NCI-H2107 (cell line): ENCODE data around the gene MYO7A.
"Not testable (repeated sequence)": the region's sequence is repeated elsewhere in the genome, so short reads cannot be mapped to it uniquely, and the experiment has no call there.

Experiments used
- DNase-seq: peaks from one replicate; lab custom pipeline; 2025; lab: John Stamatoyannopoulos, UW

MYO7A gene

DNA sequence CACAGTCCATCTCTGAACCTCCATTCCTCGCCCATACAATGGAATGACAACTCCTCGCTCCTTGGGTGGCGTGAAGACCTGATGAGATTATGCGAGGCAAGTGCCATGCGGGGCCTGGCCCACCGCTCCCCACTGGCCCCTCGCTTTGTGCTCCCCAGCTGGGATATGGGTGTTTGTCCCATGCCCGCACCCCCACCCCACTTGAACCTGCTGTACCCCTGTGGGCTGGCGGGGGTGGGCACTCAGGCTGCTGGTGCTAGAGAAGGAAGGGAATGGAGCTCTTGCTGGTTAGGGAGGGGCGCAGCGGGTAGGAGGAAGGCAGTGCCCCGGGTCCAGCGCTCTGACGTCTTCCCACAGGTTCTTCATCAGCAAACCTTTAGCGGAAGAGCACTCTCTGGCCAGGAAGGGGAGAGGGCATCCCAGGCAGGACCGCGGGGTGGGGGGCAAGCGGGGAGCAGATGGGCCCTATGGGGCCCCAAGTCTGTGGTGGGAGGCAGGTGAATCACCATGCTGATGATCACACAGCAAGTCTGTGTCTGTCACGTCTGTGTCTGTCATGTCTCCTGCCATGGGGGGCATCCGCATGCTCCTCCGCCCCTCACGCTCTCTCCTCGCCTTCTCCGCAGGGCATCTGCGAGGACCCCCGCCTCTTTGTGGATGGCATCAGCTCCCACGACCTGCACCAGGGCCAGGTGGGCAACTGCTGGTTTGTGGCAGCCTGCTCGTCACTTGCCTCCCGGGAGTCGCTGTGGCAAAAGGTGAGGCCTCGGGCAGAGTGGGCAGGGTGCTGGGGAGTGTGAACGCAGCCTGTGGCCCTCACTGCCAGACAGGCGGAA is 34.8 kb upstream of the MYO7A start:
- no peak for DNase-seq

DNA sequence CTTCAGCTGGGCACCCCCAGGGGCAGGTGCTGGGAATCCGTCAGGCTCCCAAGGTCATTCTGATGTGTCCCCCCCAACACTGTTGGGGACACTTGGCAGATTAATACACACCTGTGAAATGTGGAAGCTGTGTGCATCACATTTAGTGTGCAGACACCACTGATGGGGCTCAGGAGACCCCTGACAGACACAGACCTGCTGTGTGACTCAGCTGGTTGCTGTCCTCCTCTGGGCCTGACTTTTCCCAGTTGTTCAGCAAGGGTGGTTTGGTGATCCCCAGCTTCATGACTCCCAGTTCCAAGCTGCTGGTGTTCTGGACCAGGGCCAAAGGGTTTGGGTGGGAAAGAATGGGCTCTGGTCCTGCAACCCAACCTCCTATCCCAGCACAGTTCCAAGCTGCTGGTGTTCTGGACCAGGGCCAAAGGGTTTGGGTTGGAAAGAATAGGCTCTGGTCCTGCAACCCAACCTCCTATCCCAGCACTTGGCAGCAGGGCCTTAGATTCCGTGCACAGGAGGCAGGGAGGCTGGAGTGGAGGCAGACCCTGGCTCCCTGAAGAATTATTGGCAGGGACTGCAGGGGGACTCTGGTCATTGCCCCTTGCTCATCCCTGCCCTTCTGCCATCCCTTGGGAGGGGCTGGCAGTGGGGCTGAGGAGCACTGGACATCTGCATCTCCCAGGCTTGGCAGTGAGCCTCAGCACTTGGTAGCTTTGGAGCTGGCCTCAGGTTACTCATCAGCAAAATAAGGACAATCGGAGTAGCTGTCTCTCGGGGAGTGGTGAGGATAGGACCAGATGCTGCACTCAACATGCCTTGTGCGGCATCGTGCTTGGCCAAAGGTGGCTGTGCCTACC is 33.8 kb upstream of the MYO7A start:
- DNase-seq: no peak

DNA sequence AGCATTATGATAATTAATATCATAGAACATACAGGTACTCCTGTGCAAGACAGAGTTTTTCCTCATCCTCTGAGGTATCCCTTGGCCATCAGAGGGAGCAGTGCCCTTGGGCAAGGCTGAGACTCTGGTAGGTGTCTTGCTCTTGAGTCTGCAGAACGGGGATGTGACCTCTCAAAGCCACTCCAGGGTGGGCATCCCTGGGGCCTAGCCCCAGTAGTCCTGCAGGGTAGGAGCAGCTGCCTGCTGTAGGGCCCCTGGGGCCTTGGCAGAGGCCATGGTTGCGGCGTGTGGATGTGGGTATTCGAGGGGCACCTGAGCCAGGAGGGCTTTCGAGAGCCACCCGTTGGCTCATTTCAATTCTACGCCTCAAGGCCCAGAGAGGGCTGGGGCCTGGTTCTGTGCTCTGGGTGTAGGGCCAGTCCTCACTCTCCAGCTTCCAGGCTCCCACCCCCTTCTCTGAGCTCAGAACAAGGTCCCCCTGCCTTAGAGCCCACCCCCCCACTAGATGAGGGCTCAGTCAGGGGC is 33.1 kb upstream of the MYO7A start:
- no peak for DNase-seq

DNA sequence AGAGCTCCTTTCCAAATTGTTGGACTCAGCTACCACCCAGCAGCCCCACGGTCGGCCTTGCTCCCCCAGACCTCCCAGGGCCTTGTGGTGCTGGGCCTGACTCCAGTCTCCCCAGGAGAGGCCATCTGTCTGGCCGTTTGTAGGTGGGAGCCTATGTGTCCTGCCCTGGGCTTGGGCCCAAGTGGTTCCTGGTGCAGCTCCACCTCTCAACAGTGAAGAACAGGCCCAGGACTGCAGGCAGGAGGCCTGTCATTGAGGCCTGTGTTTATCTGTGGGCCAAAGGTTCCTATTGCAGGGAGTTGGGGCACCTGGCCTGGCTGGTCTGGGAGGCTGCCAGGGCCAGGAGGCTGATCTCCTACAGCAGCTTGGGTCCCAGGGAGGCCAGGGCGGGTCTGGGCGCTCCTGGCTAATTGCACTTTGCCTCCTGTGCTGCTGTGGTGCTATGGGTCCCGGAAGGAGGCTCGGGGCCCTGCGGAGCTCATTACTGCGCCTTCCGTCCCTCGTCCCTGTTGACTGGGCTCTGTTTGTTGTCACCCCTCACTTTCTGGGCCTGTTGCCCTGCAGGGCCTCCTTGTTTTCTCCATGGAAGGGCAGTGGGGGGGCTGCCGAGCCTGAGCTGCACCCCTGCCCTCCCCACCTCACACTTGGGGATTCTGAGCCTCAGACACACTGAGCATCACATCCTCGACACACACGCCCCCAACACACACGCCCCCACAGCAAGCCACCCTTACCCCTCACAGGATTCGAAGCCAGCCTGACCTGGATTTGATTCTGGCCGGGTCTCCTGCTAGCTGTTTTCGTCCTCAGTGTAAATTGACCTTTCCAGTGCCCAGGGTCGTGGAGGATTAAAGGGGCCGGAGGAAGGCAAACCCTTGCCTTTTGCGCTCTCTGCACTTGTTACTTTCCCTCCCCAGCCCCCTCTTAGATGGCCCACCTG is 32.2 kb upstream of the MYO7A start:
- no peak for DNase-seq

DNA sequence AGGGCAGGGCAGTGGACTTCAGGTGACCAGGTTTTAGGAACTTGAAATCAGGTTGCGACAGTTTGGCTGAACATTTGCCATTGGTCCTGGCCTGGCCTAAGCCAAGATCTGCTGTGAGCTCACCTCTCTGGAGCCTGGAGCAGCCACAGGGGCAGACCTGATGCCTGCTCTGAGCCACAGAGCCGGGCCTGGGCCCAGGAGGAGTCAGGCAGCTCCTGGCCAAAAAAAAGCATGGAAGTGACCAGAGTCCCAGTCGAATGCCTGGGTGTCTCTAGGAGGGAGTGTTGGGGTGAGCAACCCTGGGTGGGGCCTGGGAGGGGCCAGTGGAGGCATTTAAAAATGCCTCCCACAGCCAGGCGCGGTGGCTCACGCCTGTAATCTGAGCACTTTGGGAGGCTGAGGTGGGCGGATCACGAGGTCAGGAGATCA is 31.4 kb upstream of the MYO7A start:
- no peak for DNase-seq

DNA sequence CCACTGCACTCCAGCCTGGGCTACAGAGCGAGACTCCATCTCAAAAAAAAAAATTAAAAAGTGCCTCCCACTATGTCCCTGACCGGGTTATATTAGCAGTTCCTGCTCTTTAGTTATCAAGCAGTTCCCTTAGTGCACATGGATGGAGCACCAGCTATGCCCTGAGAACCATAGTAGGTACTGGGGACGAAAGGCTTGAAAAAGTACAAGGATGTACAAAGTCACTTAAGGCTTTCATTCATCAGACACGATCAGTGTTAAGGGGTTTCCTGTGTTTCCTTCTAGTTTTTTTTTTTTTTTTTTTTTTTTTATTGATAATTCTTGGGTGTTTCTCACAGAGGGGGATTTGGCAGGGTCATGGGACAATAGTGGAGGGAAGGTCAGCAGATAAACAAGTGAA is 30.9 kb upstream of the MYO7A start:
- not testable (repeated sequence) for DNase-seq

DNA sequence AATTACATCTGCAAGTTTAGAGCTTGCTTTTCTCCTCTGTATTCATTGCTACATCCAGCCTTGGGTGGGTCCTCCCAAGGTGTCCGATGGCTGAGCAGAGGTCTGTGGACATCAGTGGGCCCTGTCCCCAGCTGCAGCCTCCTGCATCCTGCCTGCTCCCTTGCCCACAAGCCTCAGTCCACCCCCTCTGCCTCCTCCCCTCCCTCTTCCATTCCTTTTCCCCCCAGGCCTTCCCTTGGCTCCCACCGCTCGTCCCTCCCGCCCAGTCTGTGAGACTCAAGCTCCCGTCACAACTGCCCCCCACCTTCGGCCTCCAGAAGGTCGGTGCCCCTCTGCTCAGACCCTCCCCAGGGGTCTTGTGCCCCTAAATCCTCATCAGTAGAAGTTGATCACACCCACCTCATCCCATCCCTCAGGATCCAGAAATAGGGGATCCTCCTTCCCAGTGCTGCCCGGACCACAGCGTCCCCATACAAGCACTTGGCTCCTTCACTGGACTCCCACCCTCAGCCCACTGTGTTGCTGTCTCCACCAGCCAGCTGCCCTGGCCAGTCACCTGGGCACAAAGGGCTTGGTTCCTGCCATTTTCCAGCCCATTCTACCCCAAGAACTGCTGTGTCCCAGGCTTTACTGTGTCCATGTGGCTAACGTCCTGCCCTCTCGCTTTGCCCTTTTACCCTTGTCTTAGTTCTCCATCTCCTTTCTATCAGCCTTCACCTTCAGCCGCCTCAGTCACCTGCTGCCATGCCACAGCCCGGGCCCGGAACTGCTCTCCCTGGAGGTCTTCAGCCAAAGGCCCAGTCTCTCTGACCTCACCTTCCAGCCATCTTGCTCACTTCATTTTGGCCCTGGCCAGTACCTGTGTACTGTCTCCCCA is 27.6 kb upstream of the MYO7A start:
- no peak for DNase-seq

DNA sequence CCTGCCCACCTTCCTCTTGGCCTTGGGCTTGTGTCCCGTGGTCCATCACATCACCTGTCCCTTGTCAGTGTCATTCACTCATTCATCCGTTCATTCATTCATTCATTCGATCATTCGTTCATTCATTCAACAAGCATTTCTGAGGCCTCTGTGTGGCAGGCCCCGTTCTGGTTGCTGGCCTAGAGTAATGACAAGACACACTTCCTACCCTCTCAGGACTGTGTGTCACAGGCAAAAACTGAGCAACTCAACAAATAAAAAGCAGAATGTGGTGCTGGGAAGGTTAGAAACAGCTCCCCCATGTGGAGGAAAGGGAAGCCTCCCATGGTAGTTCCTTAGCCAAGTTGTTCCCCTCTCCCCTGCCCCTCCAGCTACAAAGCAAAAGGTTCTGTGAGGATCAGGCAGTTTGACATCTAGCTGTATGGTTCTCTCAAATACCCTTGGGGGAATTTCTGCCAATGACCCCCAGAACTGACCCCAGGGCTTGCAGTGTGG is 27.0 kb upstream of the MYO7A start:
- DNase-seq: no peak

DNA sequence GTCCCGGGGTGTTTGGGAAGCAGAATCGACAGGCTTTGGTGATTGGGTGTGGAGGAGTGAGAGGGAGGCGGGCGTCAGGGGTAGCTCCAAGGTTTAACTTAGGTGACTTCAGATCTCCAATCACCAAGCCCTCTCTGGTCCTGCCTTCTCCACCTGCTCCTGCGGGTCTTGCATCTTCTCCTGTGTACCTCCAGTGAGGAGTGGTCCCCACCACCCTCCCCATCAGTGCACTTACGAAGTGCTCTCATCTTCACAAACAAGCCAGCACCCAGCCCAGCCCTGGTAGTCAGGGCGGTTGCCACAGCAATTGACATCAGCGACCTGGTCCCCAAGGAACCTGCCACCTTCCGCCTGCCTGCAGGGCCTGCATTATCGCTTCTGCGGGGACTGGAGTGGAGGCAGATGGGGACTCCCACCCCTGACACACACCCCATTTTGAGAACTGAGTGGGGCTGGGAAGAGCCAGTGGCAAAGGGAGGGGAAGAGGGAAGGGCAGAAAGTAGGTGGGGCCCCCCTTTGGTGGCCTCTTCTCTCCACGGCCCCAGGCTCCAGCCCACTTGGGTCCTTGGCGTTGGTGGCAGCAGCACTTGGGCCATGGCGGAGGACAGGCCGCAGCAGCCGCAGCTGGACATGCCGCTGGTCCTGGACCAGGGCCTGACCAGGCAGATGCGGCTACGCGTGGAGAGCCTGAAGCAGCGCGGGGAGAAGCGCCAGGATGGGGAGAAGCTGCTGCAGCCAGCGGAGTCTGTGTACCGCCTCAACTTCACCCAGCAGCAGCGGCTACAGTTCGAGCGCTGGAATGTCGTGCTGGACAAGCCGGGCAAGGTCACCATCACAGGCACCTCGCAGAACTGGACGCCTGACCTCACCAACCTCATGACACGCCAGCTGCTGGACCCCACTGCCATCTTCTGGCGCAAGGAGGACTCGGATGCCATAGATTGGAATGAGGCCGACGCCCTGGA is 25.5 kb upstream of the MYO7A start, which contains the start of gene OMP:
Gene OMP, plus strand, starts transcription at position 595 of the 965 bp plus-strand sequence. Its CDS starts 0 bp downstream, at position 595.
- DNase-seq: no peak

DNA sequence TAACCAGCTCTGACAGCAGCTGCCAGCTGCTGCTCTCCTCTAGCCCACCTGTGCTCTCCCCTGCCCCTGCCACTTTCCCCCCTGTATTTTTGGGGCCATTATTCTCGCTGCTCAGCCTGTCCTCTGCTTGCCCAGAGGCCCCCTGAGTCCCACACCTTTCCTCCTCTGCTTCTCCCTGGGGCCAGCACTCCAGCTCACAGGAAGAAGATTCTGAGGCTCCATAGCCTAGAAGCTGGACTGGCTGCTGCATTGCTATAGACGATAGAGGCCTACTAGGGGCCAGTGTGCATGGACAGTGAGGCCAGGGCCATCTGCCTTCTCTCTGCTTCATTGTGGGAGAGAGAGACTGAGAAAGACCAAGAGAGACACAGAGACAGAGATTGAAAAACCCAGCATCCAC is 24.7 kb upstream of the MYO7A start:
- DNase-seq: no peak

DNA sequence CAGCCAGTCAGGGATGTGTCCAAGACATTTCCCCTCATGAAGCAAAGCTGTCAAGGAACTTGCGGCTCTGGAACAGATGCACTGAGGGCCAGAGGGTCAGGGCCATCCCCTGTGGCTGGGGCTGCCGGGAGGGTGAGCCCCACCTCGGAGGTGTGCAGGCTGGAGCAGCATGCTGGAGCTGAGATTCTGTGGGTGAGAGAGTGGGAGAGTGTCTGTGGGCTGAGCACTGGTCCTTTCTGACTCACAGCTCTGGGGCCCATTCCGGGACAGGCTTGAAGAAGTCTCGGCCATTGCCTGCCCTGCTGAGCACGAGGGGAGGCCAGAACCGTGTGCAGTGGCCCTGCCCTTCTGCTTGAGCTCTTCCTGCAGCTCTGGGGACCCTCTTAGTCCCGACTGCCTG is 23.3 kb upstream of the MYO7A start:
- DNase-seq: no peak

DNA sequence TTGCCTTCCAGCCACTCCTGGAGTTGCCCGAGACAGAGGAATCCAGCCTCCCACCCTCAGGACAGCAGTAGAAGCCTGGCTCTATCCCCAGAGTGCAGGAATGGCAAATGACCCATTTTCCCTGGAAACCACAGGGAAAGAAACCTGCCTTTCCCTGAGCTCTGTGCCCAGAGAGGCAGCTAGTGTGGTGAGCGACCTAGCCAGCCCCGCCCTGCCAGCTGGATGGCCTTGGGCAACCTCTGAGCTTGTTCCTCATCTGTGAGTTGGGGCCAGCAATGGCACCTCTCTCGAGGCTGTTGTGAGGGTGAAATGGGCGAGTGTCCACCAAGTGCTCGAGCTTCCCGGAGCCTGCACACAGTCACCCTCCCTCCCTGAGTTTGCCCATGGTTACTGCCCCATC is 21.7 kb upstream of the MYO7A start:
- no peak for DNase-seq

DNA sequence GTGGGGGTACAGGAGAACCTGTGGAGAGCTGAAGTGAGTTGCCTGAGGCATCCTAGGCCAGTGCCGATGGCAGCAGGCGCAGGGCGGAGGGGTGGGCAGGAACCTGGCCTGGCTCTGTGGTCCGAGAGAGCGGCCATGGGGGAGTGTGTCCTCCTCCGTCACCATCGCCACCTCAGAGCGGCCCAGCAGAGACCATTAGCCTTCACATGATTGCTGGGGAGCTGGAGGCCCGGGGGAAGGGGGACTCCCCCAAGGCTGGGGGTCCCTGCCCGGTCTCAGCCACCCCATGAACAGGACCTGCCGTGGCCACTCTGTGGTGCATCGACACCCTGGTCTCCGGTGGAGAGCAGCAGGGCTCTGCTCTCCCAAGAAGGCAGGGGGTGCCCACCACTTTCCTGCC is 21.3 kb upstream of the MYO7A start:
- no peak for DNase-seq

DNA sequence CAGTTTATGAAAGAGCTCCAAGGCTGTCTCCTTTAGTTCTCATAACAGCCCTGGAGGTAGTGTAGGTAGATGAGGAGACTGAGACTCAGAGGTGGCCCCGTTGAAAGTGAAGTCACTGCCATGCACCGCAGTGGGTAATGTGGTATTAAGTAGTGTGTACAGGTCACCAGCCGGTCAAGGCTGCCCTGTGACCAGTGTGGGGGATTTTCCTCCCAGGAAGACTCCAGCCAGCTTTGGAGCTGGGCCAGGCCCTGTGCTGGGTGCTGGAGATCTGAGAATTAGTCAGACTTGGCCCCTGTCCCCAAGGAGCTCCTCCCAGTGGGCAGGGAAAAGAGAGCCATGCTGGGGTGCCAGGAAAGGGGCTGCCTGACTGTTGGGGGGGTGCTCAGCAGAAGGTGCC is 20.1 kb upstream of the MYO7A start:
- no peak for DNase-seq

DNA sequence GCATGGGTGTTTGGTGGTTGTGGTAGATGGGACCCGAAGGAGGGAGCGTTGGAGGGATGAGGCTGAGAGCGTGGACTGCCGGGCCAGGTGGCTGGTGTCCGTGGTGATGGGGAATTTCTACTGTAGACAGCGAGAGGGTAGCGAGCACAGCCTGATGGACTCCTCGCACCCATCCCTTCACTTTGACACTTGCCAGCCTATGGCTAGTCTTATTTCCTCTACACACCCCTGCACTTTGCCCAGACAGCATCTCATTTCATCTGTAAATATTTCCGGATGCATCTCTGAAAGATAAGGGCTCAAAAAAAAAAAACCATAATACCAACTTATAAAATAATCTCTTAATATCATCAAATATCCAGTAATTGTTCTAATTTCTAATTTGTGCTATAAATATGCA is 19.6 kb upstream of the MYO7A start:
- no peak for DNase-seq

DNA sequence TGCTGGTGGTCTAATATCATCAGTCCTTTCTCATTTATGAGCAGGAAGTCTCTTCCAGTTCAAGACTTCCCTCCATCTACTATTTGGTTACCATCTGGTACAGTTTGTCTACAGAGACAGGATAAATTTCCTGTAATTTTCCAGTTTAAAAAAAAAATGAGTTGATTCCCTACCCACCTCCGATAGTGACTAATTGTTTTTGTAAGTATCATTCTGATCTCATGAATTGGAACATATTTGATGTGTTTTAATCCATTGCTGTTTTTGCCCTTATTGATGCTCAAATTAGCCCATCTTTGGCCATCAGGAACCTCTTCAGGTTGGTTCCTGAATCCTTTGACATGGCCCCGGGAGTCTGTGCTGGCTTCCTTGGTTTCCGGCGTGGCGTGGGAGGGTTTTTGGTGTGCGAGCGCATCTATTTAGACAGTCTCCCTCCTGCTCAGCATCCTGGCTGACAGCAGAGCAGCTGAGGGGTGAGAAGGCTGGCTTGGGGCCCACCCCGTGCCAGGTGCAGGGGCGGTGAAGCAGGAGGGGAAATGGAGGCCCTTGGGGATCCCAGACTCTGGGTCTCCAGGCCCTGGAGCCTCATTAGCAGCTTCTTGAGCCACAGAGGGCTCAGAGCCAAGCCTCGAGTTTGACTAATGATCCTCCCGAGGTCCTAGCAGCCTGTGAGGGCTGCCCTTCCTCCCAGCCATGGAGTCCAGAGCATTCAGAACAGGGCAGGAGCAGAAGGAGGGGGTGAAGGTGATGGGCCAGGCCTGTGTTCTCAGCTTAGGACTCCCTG is 18.6 kb upstream of the MYO7A start:
- no peak for DNase-seq

DNA sequence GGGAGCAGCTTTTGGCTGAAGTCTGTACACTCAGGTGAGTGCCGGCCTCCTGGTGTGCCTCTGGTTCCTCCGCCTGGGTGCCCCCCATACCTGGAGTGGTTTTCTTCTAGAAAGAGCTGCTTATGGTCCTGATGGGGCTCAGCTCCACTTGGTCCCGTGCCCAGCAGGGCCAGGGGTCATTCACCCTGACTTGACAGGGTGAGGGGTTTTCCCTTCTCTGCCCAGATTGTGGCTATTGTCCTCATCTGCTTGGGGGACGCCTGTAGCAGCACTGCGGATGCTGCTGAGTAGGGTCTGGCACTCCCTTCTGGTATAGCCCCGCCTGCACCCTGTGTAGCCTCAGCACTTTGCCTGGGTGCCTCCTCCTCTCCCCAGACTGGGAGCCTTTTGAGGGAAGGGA is 17.2 kb upstream of the MYO7A start:
- DNase-seq: no peak

DNA sequence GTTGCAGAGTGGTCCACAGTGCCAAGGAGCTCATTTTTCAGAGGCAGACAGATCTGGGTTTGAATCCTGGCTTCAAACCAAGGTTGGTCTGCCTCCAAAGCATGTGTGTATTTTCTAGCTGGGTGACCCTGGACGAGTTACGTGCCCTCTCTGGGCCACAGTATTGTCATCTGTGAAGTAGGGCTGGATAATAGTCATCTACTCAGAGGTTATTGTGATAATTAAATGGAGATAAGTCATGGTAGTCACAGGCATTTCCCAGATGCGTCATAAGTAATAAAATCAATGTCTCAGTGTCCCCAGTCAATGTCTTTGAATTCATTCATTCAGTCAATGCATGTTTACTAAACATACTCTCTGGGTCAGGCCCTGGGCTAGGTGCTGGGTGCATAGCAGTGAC is 16.8 kb upstream of the MYO7A start:
- no peak for DNase-seq

DNA sequence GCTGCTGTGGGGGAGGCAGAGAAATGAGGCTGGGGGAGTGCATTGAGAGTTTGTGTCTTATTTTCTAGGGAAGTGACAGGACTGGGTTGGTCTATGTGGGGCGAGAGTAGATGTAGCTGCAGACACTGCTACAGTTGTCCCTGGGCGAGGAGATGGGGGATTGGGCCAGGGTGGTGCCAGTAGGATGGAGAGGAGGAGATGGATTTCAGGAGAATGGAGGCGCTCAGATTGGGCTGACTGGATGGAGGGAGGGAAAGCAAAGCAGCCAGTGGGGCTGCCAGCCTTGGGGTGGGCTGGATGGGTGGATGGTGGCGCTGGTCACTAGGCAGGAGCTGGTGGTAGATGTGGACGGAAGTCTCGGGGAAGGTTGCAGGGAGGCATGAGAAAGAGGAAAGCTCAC is 16.1 kb upstream of the MYO7A start:
- no peak for DNase-seq
